Prostate gland (tissue), 2 donors: ENCODE measurements around the gene CCSAP.

Experiments used
- POLR2A ChIP-seq: fragments of 450-650 bp; IDR thresholded peaks from one replicate; pipeline ENCODE4 v1.6.1; 2016; ENCODE audit warnings: antibody characterized with exemption, mild to moderate bottlenecking
- TF ChIP-seq, protein P1 (sequence below), 4 experiments: fragments of 200-600 bp in 2 of 4; fragments of 450-650 bp in 2 of 4; sonication (generic) in 2 of 4; IDR thresholded peaks; 1 replicate in 3 of 4; 2 replicates in 1 of 4; pipeline ENCODE4 v1.5.1; 2016 to 2019; ENCODE audit warnings: antibody characterized with exemption in 4 of 4, mild to moderate bottlenecking in 2 of 4, moderate library complexity in 2 of 4

- no peak for TF ChIP-seq POLR2A
- TF ChIP-seq, protein P1, sequence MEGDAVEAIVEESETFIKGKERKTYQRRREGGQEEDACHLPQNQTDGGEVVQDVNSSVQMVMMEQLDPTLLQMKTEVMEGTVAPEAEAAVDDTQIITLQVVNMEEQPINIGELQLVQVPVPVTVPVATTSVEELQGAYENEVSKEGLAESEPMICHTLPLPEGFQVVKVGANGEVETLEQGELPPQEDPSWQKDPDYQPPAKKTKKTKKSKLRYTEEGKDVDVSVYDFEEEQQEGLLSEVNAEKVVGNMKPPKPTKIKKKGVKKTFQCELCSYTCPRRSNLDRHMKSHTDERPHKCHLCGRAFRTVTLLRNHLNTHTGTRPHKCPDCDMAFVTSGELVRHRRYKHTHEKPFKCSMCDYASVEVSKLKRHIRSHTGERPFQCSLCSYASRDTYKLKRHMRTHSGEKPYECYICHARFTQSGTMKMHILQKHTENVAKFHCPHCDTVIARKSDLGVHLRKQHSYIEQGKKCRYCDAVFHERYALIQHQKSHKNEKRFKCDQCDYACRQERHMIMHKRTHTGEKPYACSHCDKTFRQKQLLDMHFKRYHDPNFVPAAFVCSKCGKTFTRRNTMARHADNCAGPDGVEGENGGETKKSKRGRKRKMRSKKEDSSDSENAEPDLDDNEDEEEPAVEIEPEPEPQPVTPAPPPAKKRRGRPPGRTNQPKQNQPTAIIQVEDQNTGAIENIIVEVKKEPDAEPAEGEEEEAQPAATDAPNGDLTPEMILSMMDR (IDR thresholded peaks at IDR 0.05), result no peak
These were observed 69.2 kb downstream of the CCSAP start for GRCh38 chr1:229273507-229274232.
